SK-N-SH (cell line): ENCODE data around the gene DENND1A. TPM values are rescaled to one million over a fixed set of nuclear protein-coding genes. Genes with fewer than 3 reads are reported as not detected.

Experiments
- CTCF ChIA-PET: fragments of 300-600, 350-600 bp; formaldehyde crosslinking; extraction: SDS; loops from one replicate; lab custom pipeline; 2021; lab: Yijun Ruan, JAX
- POLR2A ChIA-PET: fragments of 350-600 bp; sonication (Branson Sonifier 250); formaldehyde crosslinking; extraction: SDS; loops from one replicate; lab custom pipeline; 2020; ENCODE audit warnings: antibody characterized with exemption, inconsistent platforms; lab: Yijun Ruan, JAX
- DNase-seq: peaks from one replicate; pipeline ENCODE4 v3.0.0; 2012
- H2AFZ ChIP-seq: fragments of 200-600 bp; sonication (generic); 2 replicates; pipeline ENCODE4 v1.8.1; 2016; ENCODE audit warnings: antibody characterized with exemption, mild to moderate bottlenecking, low read depth
- H3F3A ChIP-seq: fragments of 200-600 bp; sonication (generic); replicated peaks from 2 replicates; pipeline ENCODE3; 2016; ENCODE audit warnings: antibody characterized with exemption, mild to moderate bottlenecking; ENCODE audit not compliant: insufficient read depth
- H3K27ac ChIP-seq, 2 experiments: fragments of 200-500 bp in 1 of 2; fragments of 200-600 bp in 1 of 2; sonication (Bioruptor generic) in 1 of 2; sonication (generic), shearing (Covaris generic) in 1 of 2; 2 replicates each; pipeline versions ENCODE4 v1.5.1 to v1.6.1; 2014 to 2016; ENCODE audit warnings: low read depth in 2 of 2, inconsistent platforms in 1 of 2, low read length in 1 of 2, mild to moderate bottlenecking in 1 of 2, mixed read lengths in 1 of 2
- H3K27me3 ChIP-seq: fragments of 200-600 bp; sonication (generic), shearing (Covaris generic); 2 replicates; pipeline ENCODE4 v1.6.1; 2016; ENCODE audit warnings: mixed run types; ENCODE audit not compliant: insufficient read depth
- H3K36me3 ChIP-seq, 2 experiments: fragments of 200-500 bp in 1 of 2; fragments of 200-600 bp in 1 of 2; sonication (Bioruptor generic) in 1 of 2; sonication (generic) in 1 of 2; replicated peaks in 1 of 2; 2 replicates each; pipeline versions ENCODE3 to v1.5.1; 2014 to 2016; ENCODE audit warnings: low read length in 1 of 2, mild to moderate bottlenecking in 1 of 2; ENCODE audit not compliant: insufficient read depth in 2 of 2, control insufficient read depth in 1 of 2
- H3K4me1 ChIP-seq, 2 experiments: fragments of 200-500 bp in 1 of 2; fragments of 200-600 bp in 1 of 2; sonication (Bioruptor generic) in 1 of 2; sonication (generic), shearing (Covaris generic) in 1 of 2; 2 replicates each; pipeline versions ENCODE4 v1.5.1 to v1.6.1; 2014 to 2016; ENCODE audit warnings: low read depth in 1 of 2, low read length in 1 of 2, mixed run types in 1 of 2; ENCODE audit not compliant: insufficient read depth in 2 of 2, control insufficient read depth in 1 of 2
- H3K4me2 ChIP-seq: fragments of 200-600 bp; sonication (generic), shearing (Covaris generic); 2 replicates; pipeline ENCODE4 v1.6.1; 2017; ENCODE audit warnings: mixed run types
- H3K4me3 ChIP-seq, 2 experiments: fragments of 200-500 bp in 1 of 2; fragments of 200-600 bp in 1 of 2; sonication (Bioruptor generic) in 1 of 2; sonication (generic), shearing (Covaris generic) in 1 of 2; 2 replicates each; pipeline versions ENCODE4 v1.5.1 to v1.8.1; 2014 to 2016; ENCODE audit warnings: low read depth in 2 of 2, inconsistent platforms in 1 of 2, low read length in 1 of 2, mild to moderate bottlenecking in 1 of 2, mixed read lengths in 1 of 2, moderate library complexity in 1 of 2
- H3K79me2 ChIP-seq: fragments of 200-600 bp; sonication (generic); 2 replicates; pipeline ENCODE4 v1.8.1; 2017; ENCODE audit warnings: mild to moderate bottlenecking; ENCODE audit not compliant: insufficient read depth
- H3K9ac ChIP-seq: fragments of 200-600 bp; sonication (generic); 2 replicates; pipeline ENCODE4 v1.6.1; 2017; ENCODE audit warnings: mixed run types
- H3K9me2 ChIP-seq: fragments of 200-600 bp; sonication (generic); 2 replicates; pipeline ENCODE4 v1.6.1; 2017; ENCODE audit warnings: mixed run types
- H3K9me3 ChIP-seq: fragments of 200-600 bp; sonication (generic); 2 replicates; pipeline ENCODE4 v1.6.1; 2017; ENCODE audit warnings: mixed run types, mild to moderate bottlenecking, moderate library complexity
- H4K20me1 ChIP-seq: fragments of 200-600 bp; sonication (generic); 2 replicates; pipeline ENCODE4 v1.6.1; 2017; ENCODE audit warnings: mild to moderate bottlenecking, mixed run types; ENCODE audit not compliant: insufficient read depth
- CHD2 ChIP-seq: fragments of 150-350 bp; IDR thresholded peaks from 2 replicates; pipeline ENCODE4 v1.6.1; 2018; ENCODE audit warnings: low read length; ENCODE audit not compliant: partially characterized antibody
- FOSL2 ChIP-seq: IDR thresholded peaks from 2 replicates; pipeline ENCODE4 v1.4.0; 2012; ENCODE audit warnings: low read depth, mild to moderate bottlenecking, moderate library complexity, borderline replicate concordance
- GATA2 ChIP-seq: sonication (generic); formaldehyde crosslinking; IDR thresholded peaks from 2 replicates; pipeline ENCODE4 v1.5.0; 2020; ENCODE audit warnings: mild to moderate bottlenecking, missing genetic modification reagents
- JUND ChIP-seq: IDR thresholded peaks from 2 replicates; pipeline ENCODE4 v1.4.0; 2012
- MEF2A ChIP-seq: IDR thresholded peaks from 2 replicates; pipeline ENCODE4 v1.4.0; 2012; ENCODE audit warnings: low read depth, borderline replicate concordance
- MXI1 ChIP-seq: IDR thresholded peaks from 2 replicates; pipeline ENCODE4 v1.6.1; 2012; ENCODE audit warnings: mild to moderate bottlenecking, low read depth, low read length, improper control_type of control experiment
- NFIC ChIP-seq: IDR thresholded peaks from 2 replicates; pipeline ENCODE4 v1.4.0; 2012; ENCODE audit warnings: borderline replicate concordance
- NRF1 ChIP-seq: IDR thresholded peaks from 2 replicates; pipeline ENCODE4 v1.6.1; 2012; ENCODE audit warnings: low read depth, mild to moderate bottlenecking, low read length
- POLR2AphosphoS5 ChIP-seq: IDR thresholded peaks from 2 replicates; pipeline ENCODE4 v1.6.1; 2012; ENCODE audit warnings: low read depth, low read length
- RCOR1 ChIP-seq: fragments of 150-350 bp; IDR thresholded peaks from 2 replicates; pipeline ENCODE4 v1.6.1; 2017; ENCODE audit warnings: antibody characterized with exemption, low read length
- RFX5 ChIP-seq: IDR thresholded peaks from 2 replicates; pipeline ENCODE4 v1.6.1; 2012; ENCODE audit warnings: mild to moderate bottlenecking, improper control_type of control experiment, low read length
- SMC3 ChIP-seq: IDR thresholded peaks from 2 replicates; pipeline ENCODE4 v1.6.1; 2012; ENCODE audit warnings: low read depth, low read length, improper control_type of control experiment
- TAF1 ChIP-seq: IDR thresholded peaks from 2 replicates; pipeline ENCODE4 v1.6.1; 2012; ENCODE audit warnings: low read depth, mild to moderate bottlenecking, low read length, moderate library complexity, borderline replicate concordance
- TCF12 ChIP-seq: IDR thresholded peaks from 2 replicates; pipeline ENCODE4 v1.4.0; 2012
- TEAD4 ChIP-seq: IDR thresholded peaks from 2 replicates; pipeline ENCODE4 v1.4.0; 2012; ENCODE audit warnings: mild to moderate bottlenecking, borderline replicate concordance; ENCODE audit not compliant: insufficient read depth
- WGBS: methylation state at CpG from one replicate; pipeline ENCODE4 v1.1.6; 2017; ENCODE audit warnings: low lambda C conversion rate; 5-methylcytosine and 5-hydroxymethylcytosine counted together
- polyA plus RNA-seq, 3 experiments: library from polyadenylated mRNA; depleted of rRNA; stranded (reverse); fragments of >200 nt; gene quantifications; 2 replicates each; pipeline ENCODE4 v1.2.3, GENCODE V29; 2012
- TF ChIP-seq, protein P1 (sequence below): IDR thresholded peaks from 2 replicates; pipeline ENCODE4 v1.4.0; 2012; ENCODE audit warnings: low read depth
- TF ChIP-seq, protein P2 (sequence below): fragments of 150-350 bp; IDR thresholded peaks from 2 replicates; pipeline ENCODE4 v1.6.1; 2017; ENCODE audit warnings: antibody characterized with exemption, low read length, low read depth, borderline replicate concordance
- TF ChIP-seq, protein P3 (sequence below): IDR thresholded peaks from 2 replicates; pipeline ENCODE4; 2012

The DENND1A gene
- polyA plus RNA-seq, 1 of the 3 experiments (the other 2 are of a cell fraction): 25.4 TPM

DNA sequence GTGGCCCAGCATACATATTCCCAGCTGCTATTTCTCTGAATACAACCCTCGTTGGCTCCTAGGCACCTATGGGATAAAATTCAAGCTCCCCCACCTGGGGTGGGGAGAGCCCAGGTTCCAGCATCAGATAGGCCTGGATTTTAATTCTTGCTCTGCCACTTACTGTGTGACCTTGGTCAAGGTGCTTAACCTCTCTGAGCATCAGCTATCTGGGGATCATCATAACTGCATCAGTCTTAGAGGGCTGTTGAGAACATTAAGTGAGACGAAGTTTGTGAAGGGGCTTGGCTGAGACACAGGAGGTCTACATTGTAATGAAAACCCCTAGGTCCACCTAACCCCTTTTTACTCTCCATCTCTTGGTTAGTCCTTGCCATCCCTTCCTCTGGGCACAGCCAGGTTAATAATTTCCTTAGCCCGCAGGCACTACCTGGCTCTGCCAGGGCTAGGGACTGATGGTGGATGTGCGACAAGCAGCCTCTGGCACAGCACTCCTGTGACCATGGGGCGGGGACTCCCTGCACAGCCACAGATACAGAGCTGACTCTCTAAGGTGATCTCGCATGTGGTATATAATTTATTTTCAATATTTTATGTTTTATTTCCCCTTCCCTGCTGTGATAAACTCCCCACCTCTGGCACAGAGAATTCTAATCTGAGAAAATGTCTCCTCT, 505.2 kb downstream of the DENND1A start:
- Histone ChIP-seq H3K9me2 (no peaks in the 10 kb centered on the region), H3K27me3 (no peaks in the 10 kb centered on the region), H3K4me1 (no peaks in the 10 kb centered on the region), H3K9ac (no peak overlapping the region), H3K4me3 (no peak overlapping the region), H3K36me3 (peaks cover 0 to 6% of the 10 kb centered on the region in 2 experiments), H3K27ac (no peak overlapping the region), H3K79me2 (no peaks in the 10 kb centered on the region), H4K20me1 (no peaks in the 10 kb centered on the region), H3K9me3 (no peaks in the 10 kb centered on the region), H2AFZ (no peak overlapping the region), H3K4me2 (no peak overlapping the region)
- POLR2A ChIA-PET: no interaction called here
- WGBS: 97% methylated on average over 5 of the region's 6 CpGs
- no peak for DNase-seq
- CTCF ChIA-PET: no interaction called here
- TF ChIP-seq SMC3 (no peak), TAF1 (no peak), NFIC (no peak), NRF1 (no peak), MXI1 (no peak), MEF2A (no peak)
- TF ChIP-seq, all 33 proteins: peak for 0
- no peaks in the 10 kb centered on the region for H3F3A ChIP-seq

DNA sequence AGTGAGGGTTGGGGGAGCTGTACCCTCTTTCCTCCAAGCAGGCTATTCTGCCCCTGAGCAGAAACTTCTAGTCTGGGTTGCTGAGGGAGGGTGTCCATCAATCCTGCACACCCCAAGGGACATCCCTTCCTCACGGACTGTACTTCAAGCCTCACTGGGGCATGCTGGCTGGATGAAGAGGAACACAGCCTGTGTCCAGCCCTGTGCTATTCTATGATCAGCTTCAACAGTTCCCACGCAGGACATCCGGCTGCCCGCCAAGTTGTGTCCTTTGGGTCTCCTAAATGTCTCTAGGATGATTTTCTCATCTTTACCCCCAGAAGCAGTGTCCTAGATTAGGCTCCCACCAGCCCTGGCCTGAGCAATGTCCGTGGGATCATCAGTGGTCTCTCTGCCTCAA, 505.8 kb downstream of the DENND1A start:
- CTCF ChIA-PET: no interaction called here

DNA sequence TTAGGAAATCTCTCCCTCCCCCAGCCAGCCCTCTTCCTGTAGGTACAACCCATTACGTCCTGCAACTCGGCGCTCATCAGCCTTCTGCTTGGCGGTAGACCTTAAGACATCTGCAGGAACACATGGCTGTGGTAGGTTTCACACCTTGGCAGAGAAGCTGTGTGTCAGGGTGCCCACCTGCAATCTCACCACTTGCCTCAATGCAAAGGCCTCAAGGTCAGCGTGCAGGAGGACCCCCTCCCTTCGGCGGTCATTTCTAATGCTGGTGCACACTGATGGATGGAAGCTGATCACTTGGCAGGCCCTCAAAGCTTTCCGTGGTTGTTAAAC, 506.6 kb downstream of the DENND1A start:
- Histone ChIP-seq H3K9ac (no peak overlapping the region), H3K36me3 (peaks cover 0 to 12% of the 10 kb centered on the region in 2 experiments), H3K4me2 (no peak overlapping the region), H3K27me3 (no peaks in the 10 kb centered on the region), H3K9me2 (no peaks in the 10 kb centered on the region), H3K4me1 (no peaks in the 10 kb centered on the region), H3F3A (no peaks in the 10 kb centered on the region), H4K20me1 (no peaks in the 10 kb centered on the region), H2AFZ (no peak overlapping the region), H3K9me3 (no peaks in the 10 kb centered on the region), H3K27ac (no peak overlapping the region), H3K4me3 (no peak overlapping the region), H3K79me2 (no peaks in the 10 kb centered on the region)
- ChIA-PET CTCF (interaction anchor here (1.3 kb wide), 1 partner anchor 16 kb away, joined by 5 read pairs; no protein-coding TSS in a partner anchor), POLR2A (no interaction called here)
- no peak for DNase-seq
- 93% methylated on average over 8 of the region's 8 CpGs for WGBS
- TF ChIP-seq CHD2 (no peak), RCOR1 (no peak), TCF12 (no peak), FOSL2 (no peak), SMC3 (no peak), MEF2A (no peak), MXI1 (no peak), POLR2AphosphoS5 (no peak), RFX5 (no peak), GATA2 (CRISPR knock-in tag) (no peak), JUND (no peak), TAF1 (no peak)
- TF ChIP-seq, protein P1, sequence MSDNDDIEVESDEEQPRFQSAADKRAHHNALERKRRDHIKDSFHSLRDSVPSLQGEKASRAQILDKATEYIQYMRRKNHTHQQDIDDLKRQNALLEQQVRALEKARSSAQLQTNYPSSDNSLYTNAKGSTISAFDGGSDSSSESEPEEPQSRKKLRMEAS: no peak
- TF ChIP-seq, protein P2, sequence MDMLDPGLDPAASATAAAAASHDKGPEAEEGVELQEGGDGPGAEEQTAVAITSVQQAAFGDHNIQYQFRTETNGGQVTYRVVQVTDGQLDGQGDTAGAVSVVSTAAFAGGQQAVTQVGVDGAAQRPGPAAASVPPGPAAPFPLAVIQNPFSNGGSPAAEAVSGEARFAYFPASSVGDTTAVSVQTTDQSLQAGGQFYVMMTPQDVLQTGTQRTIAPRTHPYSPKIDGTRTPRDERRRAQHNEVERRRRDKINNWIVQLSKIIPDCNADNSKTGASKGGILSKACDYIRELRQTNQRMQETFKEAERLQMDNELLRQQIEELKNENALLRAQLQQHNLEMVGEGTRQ: no peak
- TF ChIP-seq, protein P3, sequence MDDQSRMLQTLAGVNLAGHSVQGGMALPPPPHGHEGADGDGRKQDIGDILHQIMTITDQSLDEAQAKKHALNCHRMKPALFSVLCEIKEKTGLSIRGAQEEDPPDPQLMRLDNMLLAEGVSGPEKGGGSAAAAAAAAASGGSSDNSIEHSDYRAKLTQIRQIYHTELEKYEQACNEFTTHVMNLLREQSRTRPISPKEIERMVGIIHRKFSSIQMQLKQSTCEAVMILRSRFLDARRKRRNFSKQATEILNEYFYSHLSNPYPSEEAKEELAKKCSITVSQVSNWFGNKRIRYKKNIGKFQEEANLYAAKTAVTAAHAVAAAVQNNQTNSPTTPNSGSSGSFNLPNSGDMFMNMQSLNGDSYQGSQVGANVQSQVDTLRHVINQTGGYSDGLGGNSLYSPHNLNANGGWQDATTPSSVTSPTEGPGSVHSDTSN: no peak

More for the DNA sequence above, 505.8 kb downstream of the DENND1A start:
- no peak overlapping the region for H3K4me3 ChIP-seq
- no peak for DNase-seq
- no peak for TF ChIP-seq SMC3
- TF ChIP-seq NRF1: no peak
- TF ChIP-seq NFIC: no peak
- TF ChIP-seq TEAD4: no peak
- no peak for TF ChIP-seq RFX5
- TF ChIP-seq, protein P1: no peak
- H3F3A ChIP-seq: no peaks in the 10 kb centered on the region
- no peaks in the 10 kb centered on the region for H4K20me1 ChIP-seq
- H3K4me2 ChIP-seq: no peak overlapping the region
- WGBS: 98% methylated on average over 5 of the region's 5 CpGs
- H3K9ac ChIP-seq: no peak overlapping the region
- no peak overlapping the region for H3K27ac ChIP-seq
- H3K27me3 ChIP-seq: no peaks in the 10 kb centered on the region
- H3K9me3 ChIP-seq: no peaks in the 10 kb centered on the region
- POLR2A ChIA-PET: no interaction called here
- H3K36me3 ChIP-seq: peaks cover 0 to 11% of the 10 kb centered on the region in 2 experiments
- H3K79me2 ChIP-seq: no peaks in the 10 kb centered on the region
- no peaks in the 10 kb centered on the region for H3K9me2 ChIP-seq
- no peaks in the 10 kb centered on the region for H3K4me1 ChIP-seq
- no peak overlapping the region for H2AFZ ChIP-seq
